ENCODE results near the gene IL9R.

- no peak for TF ChIP-seq CTCF (IDR thresholded peaks at IDR 0.05)
- no peak for TF ChIP-seq POLR2A (IDR thresholded peaks at IDR 0.05)
These were observed 2.9 kb downstream of the IL9R start for GRCh38 chrX:156000361-156000926.

Measured in adrenal gland (tissue), 5 donors.